H1 (cell line): ENCODE data around the gene DSTYK.

Experiments used
- ASH2L ChIP-seq: fragments of 200-600, 300-600 bp; sonication (generic); IDR thresholded peaks from one replicate; pipeline ENCODE4 v1.7.1; 2017; ENCODE audit warnings: low read length
- HDAC6 ChIP-seq: IDR thresholded peaks from one replicate; pipeline ENCODE4 v1.7.1; 2012; ENCODE audit warnings: low read depth, mild to moderate bottlenecking, inconsistent platforms, low read length, moderate library complexity
- POLR2A ChIP-seq, 2 experiments: IDR thresholded peaks; 1 replicate in 1 of 2; 2 replicates in 1 of 2; pipeline ENCODE4 v1.6.1; 2011; ENCODE audit warnings: low read depth in 2 of 2, low read length in 2 of 2, mild to moderate bottlenecking in 2 of 2; ENCODE audit errors: control extremely low read depth in 1 of 2
- SIN3A ChIP-seq, 2 experiments: IDR thresholded peaks in 1 of 2; conservative IDR thresholded peaks in 1 of 2; 2 replicates each; pipeline ENCODE4 v1.6.1; 2011 to 2012; ENCODE audit warnings: low read length in 2 of 2, improper control_type of control experiment in 1 of 2, low read depth in 1 of 2, mild to moderate bottlenecking in 1 of 2
- TF ChIP-seq, protein P1 (sequence below): IDR thresholded peaks from 2 replicates; pipeline ENCODE4 v1.6.1; 2012; ENCODE audit warnings: inconsistent platforms

DNA sequence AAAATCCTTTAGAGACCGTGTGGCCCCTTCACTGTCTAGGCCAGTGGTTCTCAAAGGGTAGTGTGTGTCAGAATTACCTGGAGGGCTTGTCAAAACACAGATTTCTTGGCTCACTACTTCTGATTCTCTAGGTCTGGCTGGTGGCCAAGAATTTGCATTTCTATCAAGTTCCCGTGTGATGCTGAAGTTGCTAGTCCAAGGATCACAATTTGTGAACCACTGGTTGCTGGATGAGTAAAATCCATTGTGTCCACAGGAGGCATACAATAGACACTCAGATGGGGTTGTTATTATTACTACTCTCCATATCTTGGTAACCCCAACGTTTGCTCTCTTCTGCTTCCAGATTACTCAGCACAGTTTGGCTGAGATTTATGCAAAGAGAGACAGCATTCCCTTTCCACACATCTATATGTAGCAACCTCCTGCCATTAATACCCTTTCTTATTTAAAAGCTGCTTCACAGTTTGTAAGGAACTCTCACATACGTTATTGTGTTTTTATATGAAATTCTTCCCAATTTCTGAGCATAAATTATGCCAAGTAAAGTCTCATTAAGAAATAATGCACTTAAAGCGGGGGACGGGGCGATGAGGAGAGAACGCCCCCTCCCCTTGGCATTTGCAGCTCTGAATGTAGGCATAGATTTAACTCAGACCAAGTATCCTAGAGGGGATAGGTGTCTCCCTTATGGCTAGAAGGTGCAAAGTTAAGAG lies 15.5 kb upstream of the DSTYK start:
- TF ChIP-seq ASH2L (peak; percentile 50), HDAC6 (no peak), SIN3A (conservative IDR thresholded peaks at IDR 0.05 in 1 of 2, IDR thresholded peaks at IDR 0.05 in 1 of 2; ENCODE audit: low read depth in 1 of 2, low read length in 2 of 2) (no peak), POLR2A (IDR thresholded peaks at IDR 0.05; ENCODE audit: control extremely low read depth in 1 of 2, low read depth in 2 of 2, low read length in 2 of 2) (no peak)
- TF ChIP-seq, protein P1, sequence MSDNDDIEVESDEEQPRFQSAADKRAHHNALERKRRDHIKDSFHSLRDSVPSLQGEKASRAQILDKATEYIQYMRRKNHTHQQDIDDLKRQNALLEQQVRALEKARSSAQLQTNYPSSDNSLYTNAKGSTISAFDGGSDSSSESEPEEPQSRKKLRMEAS = no peak
